Measurements from ENCODE around the gene C1QTNF5. TPM values are rescaled to one million over a fixed set of nuclear protein-coding genes. Genes with fewer than 3 reads are reported as not detected.

The C1QTNF5 gene
- total RNA-seq, 1 donor from 2014 or later, result not detected

DNA sequence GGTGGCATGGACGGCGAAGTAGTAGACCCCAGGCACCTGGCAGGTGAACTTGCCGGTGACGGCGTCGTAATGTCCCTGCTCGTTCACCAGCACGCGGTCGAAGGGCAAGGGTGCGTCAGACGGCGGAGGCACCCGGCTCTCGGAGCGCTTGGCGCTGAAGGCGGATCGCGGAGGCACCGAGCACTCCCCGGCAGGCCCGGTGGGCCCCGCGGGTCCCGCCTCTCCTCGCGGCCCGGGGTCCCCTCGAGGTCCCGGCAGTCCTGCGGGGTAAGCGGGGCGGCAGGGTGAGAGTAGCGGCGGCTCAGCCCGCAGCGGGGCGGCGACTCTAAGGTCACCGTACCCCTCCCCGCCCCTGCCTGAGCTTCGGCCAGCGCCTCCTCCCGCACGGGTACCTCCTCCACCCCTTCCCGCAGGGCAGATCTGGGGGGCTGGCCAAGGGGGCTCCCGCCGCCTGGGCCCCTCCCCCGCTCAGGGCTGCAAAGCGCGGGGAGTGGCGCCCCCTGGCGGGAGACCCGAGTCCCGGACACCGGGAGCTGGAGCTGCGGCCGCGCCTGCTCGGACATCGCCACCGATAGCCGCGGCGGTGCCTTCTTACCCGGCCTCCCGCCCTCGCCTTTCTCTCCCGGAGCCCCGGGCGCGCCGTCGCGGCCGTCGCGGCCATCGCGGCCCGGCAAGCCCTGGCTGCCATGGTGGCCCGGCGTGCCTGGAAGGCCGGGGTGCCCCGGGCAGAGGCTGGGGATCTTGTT is 921 bp downstream of the C1QTNF5 start:
- intact Hi-C loops (cut with micrococcal nuclease), result loop anchor here (5.0 kb wide), 1 partner anchor 1612 kb away; no protein-coding TSS in a partner anchor

DNA sequence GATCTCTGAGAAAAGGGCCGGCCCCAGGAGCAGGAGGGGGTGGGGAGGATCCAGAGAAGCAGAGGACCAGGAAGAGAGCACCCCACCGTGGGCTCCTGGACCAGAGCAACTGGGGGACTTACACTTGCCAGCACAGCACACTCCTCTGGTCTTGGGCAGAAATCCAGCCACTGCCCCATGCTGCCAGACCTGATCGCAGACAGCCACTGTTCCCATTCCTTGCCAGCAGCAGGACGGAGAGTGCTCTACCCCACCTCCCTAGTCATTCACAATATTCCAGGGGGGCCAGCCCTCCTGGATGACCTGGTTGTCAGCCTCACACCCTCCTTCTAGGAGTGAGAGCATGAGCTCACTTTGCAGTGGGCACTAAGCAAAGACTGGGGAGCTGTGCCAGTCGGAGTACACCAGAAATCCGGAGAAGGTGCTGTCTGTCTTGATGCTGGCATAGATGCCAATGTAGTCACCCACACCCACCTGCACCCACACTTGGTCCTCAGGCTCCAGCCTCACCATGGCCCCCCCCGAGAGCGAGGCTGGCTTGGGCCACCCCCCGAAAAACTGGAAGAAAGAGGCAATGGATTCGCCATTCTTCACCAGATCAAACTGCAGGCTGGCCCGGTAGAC is 1.6 kb downstream of the C1QTNF5 start:
- intact Hi-C loops (cut with micrococcal nuclease), result loop anchor here (1.0 kb wide), 4 partner anchors 18 to 272 kb away; partner anchors contain the start of genes CBL, USP2 and VPS11

DNA sequence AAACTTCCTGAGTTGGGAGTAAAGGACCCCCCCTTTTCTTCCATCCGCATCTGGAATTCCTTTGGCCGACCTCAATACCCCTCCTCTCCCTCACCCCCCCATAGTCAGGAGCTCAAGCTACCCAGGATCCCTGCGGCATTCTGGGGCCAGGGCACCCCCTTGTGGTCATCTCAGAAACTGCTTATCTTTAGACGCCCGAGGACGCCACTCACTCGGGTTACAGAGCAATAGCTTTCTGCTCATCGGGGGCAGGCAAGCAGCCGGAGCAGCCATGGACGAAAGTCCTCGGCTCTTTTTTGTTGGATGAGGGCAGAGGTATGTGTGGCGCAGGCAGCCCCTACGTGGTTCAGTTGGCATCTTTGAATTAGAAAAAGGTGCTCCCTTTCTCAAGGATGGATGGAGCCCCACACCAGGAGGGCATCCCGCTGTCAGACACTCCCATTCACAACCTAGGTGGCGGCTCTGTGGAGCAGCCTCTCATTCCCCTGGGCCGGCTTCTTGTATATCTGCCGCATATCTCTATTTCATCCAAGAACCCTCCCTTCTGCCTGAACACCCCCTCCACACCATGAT is 2.3 kb downstream of the C1QTNF5 start:
- intact Hi-C loops (cut with micrococcal nuclease), result loop anchor here (1.0 kb wide), 4 partner anchors 17 to 271 kb away; partner anchors contain the start of genes CBL, USP2 and VPS11

DNA sequence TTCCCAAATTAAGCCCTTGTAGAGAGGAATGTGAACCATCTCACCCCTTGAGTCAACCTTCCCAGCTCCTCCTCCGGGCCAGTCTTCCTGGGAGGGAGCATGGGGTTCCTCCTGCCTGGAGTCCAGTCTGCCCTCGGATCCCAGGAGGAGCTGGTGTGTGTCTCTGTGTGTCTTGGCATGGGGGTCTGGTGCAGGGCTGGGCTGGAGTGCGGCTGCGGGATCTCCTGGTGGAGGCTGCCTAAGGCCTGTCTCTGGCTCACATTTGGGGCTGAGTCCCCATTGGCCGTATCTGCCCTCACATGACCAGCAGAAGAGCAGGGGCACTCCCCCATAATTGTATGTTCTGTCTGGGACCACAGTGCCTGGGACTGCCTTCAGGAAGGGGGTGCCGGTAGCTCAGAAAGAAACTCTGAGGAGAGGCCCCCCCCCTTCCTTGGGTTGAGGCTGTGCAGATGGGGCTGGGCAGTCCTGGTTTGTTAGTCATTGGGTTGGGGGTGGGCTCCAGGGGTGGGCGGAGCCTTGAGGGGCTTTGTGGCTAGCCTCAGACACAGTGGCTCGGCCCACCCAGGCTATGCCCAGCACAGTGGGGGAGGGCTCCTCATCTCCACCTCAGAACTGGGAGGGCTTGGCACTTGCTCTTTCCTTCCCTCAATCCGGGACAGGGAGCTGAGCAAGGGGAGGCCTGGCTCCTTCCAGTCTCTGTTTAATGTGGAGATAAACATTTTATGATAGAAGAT is 2.9 kb downstream of the C1QTNF5 start:
- intact Hi-C loops (cut with micrococcal nuclease), result loop anchor here (1.0 kb wide), 4 partner anchors 16 to 270 kb away; partner anchors contain the start of genes CBL, USP2 and VPS11

DNA sequence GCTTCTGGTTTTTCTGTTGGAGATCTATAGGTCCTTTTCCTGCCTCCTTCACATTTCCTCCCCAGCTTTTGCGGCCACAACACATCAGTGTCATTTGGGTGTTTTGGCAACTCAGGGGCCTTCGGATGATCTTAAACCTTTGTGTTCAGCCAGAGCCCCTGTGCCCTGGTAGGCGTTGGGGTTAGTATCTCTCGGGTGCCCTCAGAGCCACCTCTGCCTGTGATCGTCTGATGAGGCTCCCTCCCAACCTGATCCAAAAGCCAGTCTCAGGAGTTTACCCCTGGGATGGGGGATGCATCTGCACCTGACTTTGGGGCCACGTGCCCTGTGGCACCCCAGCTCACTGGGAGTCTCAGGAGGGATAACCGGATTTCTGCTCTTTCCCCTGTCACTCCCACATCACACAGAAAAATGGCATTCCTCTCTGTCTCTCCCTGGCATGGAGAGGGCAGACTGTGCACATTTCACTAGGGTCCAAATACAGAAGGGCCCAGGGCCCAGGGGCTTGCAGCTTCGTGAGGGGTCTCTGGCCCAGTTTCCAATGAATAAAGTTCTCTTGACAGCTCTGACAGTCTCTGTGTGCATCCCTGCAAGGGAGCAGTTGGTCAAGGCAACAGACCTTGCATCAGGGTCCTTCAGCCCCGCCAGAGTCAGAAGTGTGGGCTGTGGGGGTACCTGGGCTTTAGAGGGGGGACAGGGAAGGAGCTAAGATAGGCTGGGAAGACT is 3.8 kb downstream of the C1QTNF5 start:
- intact Hi-C loops (cut with micrococcal nuclease), result no loop called here

DNA sequence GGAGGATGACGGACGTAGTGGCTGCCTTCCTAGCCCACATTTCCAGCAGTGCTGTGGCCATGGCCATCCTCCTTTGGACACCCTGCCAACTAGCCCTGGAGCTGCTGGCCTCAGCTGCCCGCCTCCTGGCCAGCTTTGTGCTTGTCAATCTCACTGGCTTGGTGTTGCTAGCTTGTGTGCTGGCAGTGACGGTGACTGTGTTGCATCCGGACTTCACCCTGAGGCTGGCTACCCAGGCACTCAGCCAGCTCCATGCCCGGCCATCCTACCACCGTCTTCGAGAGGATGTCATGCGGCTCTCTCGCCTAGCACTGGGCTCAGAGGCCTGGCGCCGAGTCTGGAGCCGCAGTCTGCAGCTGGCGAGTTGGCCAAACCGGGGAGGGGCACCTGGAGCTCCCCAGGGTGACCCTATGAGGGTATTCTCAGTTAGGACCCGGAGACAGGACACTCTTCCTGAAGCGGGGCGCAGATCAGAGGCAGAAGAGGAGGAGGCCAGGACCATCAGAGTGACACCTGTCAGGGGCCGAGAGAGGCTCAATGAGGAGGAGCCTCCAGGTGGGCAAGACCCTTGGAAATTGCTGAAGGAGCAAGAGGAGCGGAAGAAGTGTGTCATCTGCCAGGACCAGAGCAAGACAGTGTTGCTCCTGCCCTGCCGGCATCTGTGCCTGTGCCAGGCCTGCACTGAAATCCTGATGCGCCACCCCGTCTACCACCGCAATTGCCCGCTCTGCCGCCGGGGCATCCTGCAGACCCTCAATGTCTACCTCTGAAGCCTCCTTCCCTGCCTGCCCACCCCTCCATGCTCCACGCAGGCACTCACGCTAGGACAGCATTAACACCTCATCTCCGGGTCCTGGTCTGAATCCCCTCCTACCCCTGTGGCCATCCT is 4.8 kb downstream of the C1QTNF5 start:
- intact Hi-C loops (cut with micrococcal nuclease), result loop anchor here (2.0 kb wide), 1 partner anchor 229 kb away; the partner anchor contains the start of gene C2CD2L

DNA sequence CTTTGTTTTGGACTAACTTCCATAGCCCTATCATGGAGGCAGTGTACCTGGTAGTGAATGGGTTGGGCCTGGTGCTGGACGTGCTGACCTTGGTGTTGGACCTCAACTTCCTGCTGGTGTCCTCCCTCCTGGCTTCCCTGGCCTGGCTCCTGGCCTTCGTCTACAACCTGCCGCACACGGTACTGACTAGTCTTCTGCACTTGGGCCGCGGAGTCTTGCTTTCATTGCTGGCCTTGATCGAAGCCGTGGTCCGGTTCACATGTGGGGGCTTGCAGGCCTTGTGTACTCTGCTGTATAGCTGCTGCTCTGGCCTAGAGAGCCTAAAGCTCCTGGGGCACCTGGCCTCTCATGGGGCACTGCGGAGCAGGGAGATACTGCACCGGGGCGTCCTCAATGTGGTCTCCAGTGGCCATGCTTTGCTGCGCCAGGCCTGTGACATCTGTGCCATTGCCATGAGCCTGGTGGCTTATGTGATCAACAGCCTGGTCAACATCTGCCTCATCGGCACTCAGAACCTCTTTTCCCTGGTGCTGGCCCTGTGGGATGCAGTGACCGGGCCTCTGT is 5.5 kb downstream of the C1QTNF5 start:
- intact Hi-C loops (cut with micrococcal nuclease), result loop anchor here (2.0 kb wide), 1 partner anchor 228 kb away; the partner anchor contains the start of gene C2CD2L

DNA sequence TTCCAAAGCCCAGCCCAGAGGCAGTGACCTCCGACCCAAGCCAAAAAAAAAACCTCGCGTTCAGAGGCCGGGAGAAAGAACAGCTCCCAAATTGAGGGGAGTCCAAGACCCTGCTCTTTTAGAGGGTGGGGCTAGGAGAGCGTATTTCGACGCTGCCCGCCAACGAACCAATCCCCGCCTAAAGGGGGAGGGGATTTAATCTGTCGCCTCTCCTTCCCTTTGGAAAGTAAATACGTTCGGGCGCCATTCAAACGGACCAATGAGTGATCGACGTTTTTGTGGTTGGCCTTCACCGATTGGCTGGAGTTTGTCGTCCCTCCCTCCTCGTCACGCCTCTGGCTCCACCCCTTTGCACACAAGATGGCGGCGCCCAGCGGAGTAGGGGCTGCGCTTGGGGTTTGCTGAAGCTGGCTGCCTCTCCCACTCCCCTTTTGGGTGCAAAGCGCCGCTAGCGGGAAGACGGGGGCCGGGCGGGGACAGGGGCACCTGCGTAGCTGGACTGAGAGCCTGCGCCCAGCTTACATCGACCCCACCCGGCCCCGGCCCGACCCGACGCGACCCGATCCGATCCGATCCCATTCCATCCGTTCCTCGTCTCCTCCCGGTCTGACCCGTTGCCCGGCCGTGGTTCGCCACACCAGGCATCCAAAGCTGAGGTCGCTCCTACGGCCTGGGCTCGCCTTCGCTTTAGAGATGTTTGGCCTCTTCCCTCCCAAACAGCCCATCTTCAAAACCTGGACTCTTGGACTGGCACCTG is 6.3 kb downstream of the C1QTNF5 start, which contains the start of gene RNF26:
Gene RNF26 (plus strand): TSS at position 354 of the 757 bp plus-strand sequence. CDS start 596 bp downstream, outside the sequence.
- intact Hi-C loops (cut with micrococcal nuclease), result loop anchor here (1.0 to 5.0 kb wide), 10 partner anchors 11 to 337 kb away; partner anchors contain the start of genes C2CD2L, CENATAC, HINFP and HYOU1

DNA sequence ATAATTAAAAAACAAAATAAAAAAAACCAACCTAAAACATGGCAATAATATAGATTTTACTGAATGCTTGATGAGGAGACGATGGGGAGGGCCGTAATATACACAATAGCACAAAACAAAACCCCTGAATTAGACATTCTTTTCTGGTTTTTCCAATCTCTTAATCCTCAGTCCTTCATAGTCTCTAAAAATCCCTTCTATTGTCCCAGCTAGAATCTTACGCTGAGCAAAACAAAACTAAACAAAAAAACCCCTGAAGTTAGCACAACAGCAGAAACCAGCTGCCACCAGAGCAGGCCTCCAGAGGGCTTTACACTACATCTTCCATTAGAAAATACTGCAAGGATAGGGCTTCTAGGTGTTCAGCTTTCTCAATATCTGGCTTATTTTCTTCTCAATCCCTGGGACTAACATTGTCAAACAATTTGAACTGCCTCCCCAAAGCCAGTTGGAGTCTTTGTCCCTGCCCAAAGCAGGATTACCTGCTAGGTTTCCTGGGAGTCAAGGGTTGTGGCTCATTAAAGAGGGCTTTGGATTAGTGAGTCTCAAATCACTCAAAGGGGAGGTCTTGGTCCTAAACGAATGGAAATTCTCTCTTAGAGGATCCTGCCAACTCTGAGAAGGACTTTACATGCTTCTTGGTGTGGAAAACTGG is 8.4 kb downstream of the C1QTNF5 start:
- intact Hi-C loops (cut with micrococcal nuclease), result loop anchor here (5.0 kb wide), 1 partner anchor 335 kb away; the partner anchor contains the start of gene CENATAC

DNA sequence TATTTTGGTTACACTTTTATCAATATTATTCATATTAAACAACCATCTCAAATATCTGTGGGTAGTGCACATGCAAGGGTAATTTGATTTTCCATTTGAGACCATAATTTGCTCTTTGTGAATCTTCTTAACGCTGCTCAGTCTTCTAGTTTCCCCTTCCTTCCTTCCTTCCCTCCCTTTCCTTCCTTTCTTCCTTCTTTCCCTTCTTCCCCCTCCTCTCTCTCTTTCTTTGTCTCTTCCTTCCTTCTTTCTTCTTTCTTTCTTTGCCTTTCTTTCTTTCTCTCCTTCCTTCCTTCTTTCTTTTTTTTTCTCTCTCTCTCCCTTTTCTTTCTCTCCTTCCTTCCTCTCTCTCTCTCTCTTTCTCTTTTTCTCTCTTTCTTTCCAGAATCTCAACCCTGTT is 10.4 kb downstream of the C1QTNF5 start:
- intact Hi-C loops (cut with micrococcal nuclease), result loop anchor here (5.0 kb wide), 1 partner anchor 333 kb away; the partner anchor contains the start of gene CENATAC

DNA sequence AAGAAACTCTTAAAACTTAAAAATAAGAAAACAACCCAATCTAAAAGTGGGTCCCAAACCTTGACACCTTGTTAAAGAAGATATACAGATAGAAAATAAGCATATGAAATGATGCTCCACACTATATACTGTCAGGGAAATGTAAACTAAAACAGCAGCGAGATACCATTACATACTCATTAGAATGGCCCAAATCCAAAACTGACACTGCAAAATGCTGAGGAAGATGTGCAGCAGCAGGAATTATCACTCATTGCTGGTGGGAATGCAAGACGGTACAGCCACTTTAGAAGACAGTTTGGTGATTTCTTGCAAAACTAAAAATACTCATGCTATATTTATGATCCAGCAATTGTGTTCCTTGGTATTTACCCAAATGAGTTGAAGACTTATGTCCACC is 11.4 kb downstream of the C1QTNF5 start:
- intact Hi-C loops (cut with micrococcal nuclease), result no loop called here

DNA sequence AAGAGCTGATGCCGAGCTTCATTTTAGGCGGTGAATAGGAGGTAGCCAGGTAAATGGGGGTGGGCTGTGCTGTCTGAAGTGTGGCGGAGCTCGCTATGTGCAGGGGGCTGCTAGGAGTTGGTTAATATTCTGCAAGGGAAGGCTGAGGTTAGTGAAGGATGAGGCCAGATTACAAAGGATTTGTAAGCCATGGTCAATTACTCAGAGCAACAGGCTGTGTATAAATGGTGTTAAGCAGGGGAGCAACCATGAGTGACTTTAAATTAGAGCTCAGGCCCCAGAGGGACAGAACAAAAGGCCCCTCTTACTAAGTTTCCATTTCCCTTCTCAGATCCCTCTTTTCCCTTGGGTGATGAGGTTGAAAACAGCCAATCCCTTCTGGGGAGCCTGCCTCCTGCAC is 16.5 kb downstream of the C1QTNF5 start:
- intact Hi-C loops (cut with micrococcal nuclease), result loop anchor here (5.0 kb wide), 2 partner anchors 307 to 412 kb away; partner anchors contain the start of genes RPS25 and TRAPPC4

DNA sequence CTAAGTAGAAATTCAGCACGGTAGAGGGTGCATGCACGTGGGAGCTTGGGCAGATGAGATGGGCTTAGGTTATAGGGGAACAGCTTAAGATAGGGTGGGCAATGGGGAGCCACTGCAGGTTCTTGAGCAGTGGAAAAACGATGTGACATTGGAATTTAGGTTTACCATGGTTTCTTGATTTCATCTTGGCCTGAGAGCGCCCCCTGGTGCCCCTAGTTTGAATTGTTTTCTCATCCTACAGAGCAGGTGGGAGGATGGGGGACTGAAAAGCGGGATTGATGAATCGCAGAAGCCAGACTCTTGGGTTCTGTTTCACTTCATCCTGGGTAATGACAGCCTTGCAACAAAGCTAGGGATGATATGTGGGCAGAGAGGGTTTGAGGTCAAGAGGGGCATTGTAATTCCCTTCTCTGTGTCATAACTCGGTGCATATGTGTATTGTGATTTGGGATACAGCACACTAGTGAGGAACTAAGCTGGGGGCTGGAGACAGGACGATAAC is 17.1 kb downstream of the C1QTNF5 start:
- intact Hi-C loops (cut with micrococcal nuclease), result loop anchor here (1.0 to 5.0 kb wide), 12 partner anchors 11 to 411 kb away; partner anchors contain the start of genes HYOU1, RNF26, RPS25 and TRAPPC4

DNA sequence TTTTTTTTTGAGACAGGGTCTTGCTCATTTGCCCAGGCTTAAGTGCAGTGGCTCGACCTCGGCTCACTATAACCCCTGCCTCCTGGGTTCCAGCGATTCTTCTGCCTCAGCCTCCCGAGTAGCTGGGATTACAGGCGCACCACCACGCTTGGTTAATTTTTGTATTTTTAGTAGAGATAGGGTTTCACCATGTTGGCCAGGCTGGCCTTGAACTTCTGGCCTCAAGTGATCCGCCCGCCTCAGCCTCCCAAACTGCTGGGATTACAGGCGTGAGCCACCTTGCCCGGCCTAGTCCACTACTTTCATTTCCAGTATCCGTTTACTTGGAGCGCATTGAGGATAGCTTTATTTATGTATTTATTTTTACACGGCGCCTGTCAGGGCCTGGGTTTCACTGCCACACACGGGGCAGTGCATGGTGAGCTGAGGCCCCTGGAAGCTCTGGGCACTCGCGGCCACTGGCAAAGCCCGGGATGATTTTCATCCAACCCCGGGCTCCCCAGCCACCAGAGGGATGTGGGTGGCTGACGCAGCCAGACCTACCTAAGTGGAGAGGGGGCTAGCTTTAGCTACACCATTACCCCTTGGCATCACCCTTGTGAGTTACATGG is 17.7 kb downstream of the C1QTNF5 start:
- intact Hi-C loops (cut with micrococcal nuclease), result loop anchor here (1.0 to 5.0 kb wide), 12 partner anchors 11 to 411 kb away; partner anchors contain the start of genes HYOU1, RNF26, RPS25 and TRAPPC4

DNA sequence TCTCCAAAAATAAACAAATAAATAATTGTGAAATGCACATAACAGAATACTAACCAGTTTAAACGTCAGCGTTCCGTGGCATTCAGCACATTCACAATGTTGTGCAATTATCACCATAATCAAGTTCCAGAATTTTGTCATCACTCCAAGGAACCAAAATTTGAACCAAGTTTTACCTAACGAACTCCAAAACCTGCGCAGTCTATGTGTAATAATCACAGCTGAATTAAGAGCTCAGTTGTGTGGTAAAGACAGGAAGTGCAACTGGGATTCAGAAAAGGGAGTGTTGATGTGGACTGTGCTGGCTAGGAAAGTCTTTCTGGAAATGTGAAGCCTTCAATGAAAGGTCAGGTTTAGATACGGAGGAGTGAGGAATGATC is 18.3 kb downstream of the C1QTNF5 start:
- intact Hi-C loops (cut with micrococcal nuclease), result loop anchor here (2.0 to 5.0 kb wide), 5 partner anchors 16 to 410 kb away; partner anchors contain the start of genes HYOU1, RPS25 and TRAPPC4

DNA sequence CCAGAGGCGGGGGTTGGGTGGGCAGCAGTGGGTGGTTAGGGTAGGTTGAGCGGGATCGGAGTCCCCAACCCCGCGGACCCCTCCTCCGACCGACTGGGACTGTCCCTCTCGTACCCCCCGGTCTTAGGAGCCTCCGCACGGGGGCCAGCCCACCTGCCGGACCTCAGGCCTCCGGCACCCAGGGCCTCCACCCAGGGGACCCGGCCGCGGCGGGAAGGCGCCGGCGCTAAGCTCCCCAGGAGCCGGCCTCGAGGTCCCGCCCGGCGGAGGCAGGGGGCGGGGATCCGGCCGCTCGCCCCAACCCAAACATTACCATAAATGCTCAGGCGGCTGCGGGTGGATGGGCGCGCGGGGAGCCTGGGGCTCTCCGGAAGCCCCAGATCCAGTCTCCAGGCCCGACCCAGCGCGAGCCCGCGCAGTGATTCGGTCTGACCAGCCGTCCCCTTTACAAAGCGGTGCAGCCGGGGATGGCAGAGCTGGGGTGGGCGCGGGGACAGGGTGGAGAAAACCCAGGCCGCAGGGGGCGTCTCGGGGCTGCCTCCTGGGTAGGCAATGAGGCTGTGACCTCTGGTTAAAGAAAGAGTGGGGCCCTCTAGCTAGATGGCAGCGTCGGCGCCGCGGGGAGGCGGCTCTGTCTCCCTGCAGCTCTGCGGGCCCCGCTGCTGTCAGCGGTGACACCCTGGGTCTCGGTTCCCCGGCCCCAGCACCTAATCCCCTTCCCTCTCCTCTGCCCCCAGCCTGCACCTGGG is 19.7 kb downstream of the C1QTNF5 start:
- intact Hi-C loops (cut with micrococcal nuclease), result loop anchor here (1.0 to 5.0 kb wide), 5 partner anchors 17 to 530 kb away; partner anchors contain the start of genes DDX6, NLRX1, RPS25 and TRAPPC4

Data from T-helper 1 cell treated with Interleukin-12 subunit alpha and Interleukin-12 subunit beta and Interleukin-4 antibody, amounts not matched to agents 30 ng/mL and 1 ng/mL, for 36 hours (primary cell).